Activated T-cell treated with anti-CD3 and anti-CD28 coated beads for 48 hours (primary cell): Measurements from ENCODE around the gene ATP8B3.
A peak's percentile ranks its signal among the peaks of the same experiment; 100 is the strongest.

Source experiments
- DNase-seq: peaks from one replicate; pipeline ENCODE4 v3.0.0-alpha.2; 2020; ENCODE audit warnings: low read depth

ATP8B3 gene

DNA sequence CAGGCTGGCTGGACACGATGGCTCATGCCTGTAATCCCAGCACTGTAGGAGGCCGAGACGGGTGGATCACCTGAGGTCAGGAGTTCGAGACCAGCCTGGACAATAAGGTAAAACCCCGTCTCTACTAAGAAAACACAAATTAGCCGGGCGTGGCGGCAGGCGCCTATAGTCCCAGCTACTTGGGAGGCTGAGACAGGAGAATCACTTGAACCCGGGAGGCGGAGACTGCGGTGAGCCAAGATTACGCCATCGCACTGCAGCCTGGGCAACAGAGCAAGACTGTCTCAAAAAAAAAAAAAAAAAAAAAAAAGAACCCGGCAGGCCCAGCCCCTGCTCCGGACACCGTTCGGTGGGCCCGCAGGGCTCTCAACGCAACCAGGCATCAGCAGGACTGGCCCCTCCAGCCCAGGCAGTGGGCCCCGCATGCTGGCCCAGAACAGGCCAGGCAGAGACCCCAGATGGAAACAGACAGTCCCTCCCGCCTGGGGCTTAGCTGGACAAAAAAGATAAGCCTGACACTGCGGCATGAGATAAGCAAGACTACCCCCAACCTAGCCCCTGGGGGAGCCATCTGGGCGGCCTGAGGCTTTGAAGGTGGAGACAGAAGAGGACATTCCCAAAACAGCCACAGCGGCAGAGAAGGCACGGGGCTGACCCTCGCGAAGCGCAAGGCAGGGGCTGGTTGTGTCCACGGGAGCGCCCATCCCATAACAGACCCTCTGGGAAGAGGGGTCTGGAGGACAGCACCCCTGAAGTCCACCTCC lies 24.6 kb upstream of the ATP8B3 start:
- DNase-seq: no peak

DNA sequence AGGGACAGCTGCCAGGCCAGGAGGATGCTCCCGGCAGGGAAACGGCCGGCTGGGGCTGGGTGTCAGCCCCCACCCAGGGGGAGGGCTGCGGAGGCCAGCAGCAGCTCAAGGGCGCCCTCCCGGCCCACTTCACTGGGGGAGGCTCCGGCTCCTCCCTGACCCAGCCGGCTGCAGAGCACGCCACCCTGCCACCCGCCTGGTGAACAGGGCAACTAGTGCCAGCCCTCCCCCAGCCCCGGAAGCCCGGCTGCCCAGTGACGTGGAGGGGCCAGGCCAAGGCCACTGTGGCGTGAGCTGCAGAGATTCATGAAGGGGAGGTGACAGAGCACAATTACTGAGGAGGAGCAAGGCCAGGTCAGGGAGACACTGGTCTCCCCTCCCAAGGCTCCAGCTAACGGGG lies 21.5 kb upstream of the ATP8B3 start:
- DNase-seq: no peak

DNA sequence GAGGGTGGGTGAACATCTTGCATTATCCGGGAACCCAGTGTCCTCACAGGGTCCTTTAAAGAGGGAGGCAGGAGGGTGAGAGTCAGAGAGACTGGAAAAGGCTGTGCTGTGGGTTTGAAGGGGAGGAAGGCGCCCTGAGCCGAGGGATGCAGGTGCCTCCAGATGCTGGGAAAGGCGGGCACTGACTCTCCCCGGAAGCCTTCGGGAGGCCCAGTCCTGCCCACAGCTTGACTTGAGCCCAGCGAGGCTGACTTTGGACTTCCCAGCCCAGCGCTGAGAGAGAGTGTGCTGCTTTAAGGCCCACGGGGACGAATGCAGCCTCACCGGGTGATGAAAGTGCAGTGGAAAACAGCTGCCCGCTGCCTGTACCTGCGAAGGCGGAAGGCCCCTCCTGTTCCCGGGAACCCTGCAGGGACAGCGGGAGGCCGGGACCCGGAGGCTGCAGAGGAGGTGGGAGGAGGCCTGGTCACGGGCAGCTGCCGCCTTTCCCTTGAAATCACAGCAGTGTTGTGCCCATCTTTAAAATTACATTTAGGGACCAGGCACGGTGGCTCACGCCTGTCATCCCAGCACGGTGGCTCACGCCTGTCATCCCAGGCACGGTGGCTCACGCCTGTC lies 20.1 kb upstream of the ATP8B3 start:
- no peak for DNase-seq

DNA sequence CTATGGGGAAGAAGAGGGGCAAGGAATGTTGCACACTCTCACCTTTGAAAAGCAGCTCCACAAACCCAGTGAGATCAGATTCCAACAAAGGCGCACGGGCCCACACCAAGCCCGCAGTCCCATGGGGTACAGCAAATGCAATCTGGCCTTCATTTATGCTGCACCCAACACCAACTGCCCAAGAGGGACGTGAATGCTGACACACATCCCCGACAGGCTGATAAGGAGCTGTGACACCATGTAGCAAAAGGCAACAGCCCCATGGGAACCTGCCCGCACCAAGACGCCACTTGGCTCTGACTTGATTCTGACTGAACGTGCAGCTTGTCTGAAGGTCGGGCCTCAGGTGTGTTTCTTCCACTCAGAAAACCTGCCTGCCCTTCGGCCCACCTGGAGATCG lies 18.9 kb upstream of the ATP8B3 start:
- no peak for DNase-seq

DNA sequence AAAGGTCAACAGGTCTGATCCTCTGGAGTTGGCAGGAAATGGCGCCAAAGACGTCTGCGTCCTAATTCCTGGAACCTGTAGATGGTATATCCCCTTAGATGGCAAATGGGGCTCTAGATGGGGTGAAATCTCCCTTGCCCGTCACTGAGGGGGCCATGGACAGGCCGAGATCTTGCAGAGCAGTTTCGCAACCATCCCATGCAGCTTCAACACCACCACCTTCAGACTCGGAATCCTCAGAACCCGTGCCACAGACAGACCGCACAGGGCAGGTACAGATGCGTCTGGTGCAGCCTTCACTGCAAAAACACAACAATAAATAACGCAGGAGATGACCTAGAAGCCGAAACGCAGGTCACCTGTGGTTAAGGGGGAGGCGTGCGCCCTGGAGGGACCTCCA lies 18.5 kb upstream of the ATP8B3 start:
- DNase-seq: no peak

DNA sequence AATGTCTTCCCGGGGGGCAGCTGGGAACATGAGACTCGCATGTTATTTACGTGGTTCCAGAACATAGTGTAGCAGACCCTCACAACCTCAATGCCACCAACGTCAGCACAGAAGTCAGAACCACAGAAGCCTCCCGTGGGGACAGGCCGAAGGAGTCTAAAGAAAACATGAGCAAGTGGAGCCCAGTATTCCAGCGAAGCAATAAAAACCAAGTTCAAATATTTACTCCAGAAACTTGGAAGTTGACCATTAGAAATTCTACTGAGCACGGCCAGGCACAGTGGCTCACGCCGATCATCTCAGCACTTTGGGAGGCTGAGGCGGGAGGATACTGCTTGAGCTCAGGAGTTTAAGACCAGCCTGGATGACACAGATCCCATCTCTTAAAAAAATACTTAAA lies 17.9 kb upstream of the ATP8B3 start:
- no peak for DNase-seq

DNA sequence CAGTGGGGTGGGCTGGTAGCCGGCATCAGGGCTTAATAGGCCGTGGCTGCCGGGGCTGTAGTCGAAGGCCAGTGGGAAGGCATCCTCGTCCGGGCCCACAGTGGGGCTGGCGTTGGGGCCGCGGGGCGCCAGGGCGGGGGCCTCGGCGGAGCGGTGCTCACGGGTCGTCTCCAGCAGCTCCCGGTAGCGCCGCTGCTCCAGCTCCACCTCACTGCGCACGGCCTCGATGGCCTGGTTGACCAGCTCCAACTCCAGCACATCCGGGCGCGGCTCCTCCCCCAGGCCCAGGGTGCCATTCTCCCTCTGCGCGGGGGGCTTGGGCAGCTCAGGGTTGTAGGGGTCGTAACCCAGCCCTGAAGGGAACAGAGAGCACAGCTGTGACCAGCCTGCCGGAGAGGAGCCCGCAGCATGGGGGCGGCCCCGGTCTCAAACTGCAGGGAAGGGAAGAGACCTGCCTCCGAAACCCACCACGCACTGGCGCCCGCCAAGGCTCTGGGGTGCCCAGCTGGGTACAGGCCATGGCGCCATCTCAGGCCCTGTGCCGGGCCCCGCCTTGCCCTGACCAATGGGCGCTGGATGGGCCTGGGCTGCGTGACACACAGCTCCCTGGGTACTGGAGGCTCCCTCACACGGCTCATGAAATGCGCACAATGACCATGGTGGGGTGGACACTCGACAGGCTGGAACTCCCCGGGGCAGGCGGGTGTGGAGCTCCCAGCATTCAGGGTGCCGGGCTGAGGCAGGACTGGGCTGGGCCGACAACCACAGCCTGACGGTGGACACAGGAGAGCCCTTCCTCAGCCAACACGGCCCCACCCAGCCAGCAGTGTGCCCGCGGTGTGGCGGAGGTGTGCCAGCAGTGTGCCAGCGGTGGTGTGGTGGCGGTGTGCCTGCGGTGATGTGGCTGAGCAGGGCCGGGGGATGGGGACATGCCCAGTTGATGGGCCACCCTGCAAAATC lies 16.5 kb upstream of the ATP8B3 start:
- no peak for DNase-seq

DNA sequence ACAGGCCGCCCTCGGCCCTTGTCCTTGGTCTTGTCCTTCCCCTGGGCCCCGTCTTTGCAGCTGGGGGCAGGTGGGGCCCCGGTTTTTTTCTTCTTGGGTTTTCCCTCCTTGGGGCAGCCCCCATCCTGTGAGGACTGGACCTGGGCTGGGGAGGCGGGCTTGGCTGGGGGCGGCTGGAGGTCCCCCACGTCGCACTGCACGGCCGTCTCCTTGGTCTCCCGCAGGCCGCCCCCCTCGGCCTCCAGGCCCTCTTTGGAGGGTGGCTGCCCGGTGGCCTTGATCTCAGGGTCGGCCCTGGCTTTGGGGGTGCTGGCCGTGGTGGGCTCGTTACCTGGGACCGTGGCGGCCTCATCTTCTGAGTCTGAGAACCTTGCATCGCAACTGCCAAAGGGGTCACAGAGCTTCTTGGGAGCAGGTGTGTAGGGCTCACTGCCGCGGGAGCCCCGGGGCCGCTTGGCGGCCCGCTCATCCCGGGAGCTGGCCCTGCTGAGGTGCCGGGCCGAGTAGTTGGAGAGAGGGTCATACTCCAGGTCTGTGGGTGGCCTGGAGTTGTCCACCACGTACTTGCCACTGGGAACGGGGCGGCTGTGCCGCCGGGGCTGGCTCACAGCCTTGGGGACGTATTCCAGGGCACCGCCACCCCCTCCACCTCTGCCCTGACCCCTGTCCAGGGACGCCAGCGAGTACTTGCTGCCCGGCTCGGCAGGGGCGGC lies 15.6 kb upstream of the ATP8B3 start:
- DNase-seq: no peak

DNA sequence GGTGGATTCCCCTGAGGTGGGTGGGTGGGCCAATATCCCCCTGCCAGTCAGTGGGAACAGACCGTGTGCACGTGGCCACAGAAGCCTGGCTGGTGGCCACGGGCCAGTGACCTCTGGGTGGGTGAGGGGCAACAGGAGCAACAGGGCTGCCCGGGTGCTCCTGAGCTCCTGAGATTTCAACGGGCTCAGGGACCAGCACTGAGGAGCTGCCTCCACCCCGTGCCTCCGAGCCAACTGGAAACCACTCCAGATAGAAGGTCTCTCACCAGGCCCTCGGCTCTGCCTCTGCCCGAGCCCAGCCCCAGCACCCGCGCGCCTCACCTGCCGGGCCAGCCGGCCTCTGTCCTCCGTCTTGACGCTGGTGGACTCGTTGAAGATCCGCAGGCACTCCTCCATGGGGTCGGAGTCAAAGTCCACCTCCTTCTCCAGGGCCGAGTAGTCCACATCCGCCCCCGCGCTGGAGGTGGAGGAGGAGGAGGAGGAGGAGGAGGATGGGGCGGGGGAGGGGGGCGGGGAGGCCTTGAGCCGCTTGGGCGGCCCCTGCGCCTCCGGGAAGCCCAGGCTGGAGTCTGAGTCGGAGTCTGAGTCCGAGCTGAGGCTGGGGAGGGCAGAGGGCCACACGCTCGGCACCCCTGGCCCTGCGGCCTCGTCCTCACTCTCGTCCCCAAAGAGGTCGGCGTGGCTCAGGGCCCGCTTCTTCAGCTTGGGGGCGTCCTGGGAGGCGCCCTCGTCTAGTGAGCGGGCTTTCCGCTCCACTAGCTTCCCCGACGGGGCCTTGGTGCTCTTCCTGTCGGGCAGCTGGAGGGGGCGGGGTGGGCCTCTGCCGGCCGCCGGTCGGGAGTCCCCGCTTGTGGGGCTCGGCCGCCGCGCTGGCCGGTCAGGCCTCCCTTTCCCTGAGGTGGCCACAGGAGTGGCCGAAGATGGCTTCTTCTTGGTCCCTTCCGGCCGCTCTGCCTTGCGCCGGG lies 14.8 kb upstream of the ATP8B3 start:
- no peak for DNase-seq

DNA sequence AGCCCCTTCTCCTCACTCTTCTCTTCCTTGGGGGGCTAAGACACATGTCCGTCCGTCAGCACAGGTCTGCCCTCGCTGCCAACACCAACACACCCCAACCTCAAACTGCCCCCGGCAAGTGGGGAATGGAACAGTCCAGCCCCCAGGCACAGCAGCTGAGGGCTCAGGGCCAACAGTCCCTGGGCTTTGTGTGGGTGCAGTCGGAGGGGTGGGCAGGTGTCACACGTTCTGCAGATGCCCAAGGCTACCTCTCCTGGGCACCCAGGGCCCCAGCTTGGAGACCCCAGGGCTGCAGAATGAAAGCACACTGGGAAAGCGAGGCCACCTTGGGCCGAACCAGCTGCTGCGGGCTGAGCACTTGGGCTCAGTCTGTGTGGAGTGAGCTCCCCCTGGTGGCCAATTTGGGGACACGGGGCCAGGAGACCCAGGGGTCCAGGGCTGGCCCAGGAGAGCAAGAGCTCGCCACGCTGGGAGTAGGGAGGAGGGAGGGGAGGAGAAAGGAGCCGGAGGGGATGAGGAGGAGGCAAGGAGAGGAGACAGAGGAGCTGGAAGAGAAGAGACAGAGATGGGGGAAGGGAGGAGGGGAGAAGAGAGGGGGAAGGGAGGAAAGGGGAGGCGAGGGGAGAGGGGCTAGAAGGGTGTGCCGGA lies 14.0 kb upstream of the ATP8B3 start:
- DNase-seq: peak; percentile 63

DNA sequence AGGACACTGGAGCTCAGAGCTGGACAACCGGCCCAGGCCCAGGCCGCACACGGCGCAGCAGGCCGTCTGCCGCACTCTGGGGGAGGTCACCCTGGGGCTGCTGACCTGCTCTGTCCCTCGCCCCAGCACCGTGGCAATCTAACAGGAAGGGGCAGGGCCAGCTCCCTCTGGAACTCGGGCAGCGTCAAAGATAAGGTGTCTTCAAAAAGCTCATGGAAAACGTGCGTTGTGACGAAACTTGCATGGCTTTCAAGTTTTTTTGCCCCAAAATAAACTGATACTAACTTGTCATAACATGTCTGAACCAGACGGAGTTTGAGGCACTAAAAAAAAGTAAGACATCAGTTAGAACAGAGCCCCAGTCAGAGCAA lies 12.2 kb upstream of the ATP8B3 start:
- no peak for DNase-seq

DNA sequence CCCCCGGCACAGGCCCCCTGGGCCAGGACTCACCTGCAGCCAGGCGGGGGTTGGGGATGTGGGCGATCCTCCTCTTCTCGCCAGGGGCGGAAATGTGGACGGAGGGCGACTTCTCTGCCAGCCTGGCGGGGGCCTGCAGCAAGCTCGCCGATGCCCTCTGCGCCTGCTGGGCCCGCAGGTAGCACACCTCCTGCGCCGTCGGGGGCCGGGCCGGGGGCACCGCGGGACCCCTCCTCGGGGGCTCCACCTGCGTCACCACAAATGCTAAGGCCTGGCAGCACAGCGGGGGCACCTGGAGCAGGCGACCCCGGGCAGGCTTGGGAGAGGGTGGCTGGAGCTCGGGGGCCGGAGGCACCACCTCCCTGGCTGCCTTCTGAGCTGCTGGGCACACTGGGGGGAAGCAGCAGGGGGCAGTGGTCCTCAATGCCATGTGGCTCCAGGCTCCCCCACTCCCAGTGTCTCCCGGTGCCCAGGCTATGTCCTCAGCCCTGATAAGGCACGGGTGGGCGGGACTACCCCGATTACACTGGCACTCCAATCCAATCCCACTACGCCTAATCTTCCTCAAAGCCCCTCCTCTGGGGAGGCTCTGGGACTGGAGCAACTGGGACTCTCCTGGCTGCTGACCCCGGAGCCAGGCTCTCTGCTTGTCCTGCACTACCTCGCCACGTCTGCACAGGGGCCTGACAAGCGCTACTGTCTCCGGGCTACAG lies 11.6 kb upstream of the ATP8B3 start:
- DNase-seq: no peak

DNA sequence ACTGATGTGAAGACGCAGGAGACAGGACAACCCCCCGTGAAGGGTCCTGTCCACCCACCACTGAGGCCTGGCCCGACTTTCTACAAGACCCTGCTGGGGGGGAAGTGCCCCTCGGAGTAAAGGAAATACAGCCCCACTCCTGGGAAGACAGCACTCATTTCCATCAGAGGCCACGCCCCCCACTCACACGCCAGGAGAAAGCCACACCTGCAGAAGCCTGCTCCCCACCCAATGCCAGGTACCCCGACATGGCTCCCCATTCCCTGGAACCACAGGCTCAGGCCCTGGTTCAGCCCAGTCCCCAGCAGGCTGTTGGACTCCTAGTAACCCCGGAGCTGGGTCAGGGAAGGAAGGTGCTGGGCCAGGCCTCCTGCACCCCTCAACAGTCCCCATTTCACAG lies 10.9 kb upstream of the ATP8B3 start:
- no peak for DNase-seq

DNA sequence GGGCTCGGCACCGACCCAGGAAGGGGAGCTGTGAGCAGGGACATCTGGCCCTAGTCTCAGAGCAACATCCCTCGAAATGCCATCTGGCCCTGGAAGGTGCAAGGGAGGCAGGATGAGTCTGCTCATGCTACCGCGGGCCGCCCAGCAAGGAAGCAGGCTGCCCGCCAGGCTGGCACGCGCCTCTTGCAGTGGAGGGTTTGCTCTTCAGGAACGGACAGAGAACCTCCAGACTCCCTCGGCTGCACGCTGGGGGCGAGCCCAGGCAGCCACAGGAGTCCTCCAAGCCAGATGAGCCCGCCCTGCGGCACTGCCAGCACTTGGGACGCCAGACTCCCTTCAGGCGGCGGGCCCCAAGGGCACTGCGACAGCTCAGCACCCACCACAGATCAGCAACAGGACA lies 10.1 kb upstream of the ATP8B3 start:
- no peak for DNase-seq

DNA sequence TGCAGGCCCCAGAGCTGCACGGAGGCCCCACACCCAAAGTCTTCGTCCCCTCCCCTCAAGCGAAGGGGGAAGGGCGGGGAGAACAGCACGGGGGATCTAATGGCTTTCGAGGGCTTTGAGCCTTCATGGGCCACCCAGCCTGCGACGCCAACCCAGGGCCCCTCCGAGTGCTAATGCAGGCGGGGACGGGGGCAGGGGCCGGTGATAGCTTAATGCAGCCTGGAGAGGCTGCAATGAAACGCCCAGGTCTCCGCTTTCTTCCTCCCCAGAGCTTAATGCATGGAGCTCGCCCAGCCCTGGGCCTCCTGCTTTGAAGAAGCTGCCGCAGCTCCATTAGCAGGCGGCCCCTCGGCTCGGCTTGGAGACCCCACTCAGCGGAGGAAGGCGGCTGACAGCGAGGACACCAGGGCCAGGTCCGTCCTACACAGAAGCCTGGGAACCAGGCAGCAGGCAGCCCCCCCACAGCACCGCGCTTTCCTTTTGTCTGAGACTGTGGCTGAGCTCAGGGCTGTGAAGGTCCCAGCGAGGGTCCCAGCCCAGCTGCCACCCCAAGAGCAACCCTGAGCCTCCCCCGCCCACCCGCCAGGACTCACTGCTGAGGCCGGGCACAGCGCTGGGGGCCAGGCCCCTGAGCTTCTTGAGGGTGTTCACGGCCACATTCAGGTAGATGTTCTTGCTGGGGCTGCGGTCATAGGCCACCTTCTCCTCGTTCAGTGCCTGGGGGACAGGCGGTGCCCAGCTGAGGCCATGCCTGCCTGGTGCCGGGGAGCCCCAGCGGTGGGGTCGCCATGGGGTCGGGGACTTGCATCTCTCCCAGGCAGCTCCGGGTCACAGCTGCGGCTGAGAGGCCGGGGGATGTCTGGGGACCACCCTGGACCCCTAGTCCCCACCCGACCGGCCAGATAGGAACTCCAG lies 7.5 kb upstream of the ATP8B3 start:
- no peak for DNase-seq

DNA sequence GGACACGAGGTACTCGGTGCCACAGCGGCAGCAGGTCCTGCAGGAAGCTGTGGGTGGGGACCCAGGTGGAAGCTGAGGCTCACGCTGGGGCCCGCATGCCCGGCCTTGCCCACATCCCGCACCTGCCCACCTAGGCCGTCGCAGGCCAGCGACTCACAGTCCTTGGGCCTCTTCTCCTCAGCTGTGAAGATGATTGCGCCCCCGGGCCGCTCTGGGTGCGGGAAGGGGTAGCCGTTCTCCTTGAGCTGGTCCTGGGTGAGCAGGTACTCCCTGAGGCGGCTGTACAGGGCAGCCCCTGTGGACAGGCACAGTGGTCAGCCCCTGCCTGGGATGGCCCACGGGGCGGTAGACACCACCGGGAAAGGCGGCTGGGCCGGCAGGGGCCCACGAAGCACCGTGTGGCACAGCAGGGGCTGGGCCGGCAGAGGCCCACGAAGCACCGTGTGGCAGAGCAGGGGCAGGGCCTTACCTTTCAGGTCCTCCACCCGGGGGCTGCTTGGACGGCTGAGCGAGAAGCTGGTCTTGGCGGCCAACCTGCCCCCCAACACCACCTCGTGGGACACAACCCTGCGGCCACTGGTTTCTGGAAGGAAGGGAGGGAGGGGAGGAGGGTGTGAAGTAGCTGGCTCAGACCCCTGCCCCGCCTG lies 6.6 kb upstream of the ATP8B3 start:
- DNase-seq: no peak

DNA sequence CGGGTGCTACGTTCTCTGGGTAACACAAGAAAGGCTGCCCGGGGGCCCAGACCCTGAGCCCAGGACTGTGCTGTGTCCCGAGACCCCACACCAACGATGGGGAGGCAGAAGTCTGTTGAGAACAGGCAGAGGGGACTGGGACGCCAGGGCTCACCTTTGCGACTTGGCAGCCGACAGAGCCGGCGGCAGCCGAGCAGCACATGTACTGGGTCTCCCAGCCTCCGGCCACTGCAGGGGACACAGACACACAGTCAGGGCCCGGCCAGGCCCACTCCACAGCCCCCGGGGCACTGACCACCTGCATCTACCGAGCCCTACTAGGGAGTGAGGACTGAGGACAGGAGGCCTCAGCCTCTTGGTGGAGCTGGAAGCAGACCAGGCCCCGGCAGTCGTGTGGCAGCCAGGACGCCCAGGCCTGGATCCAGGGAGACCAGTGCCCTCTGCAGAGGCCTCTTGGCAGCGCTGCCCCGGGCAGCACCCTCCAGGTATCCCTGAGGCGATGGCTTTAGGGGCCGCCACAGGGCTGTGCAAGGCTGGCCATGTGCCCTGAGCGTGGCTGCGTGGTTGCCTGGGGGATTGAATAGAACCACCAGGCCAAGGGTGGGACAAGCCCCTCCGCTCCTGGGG lies 5.6 kb upstream of the ATP8B3 start:
- no peak for DNase-seq
